H1 (cell line): Measurements from ENCODE around the gene HILPDA. TPM values are rescaled to one million over a fixed set of nuclear protein-coding genes. Genes with fewer than 3 reads are reported as not detected.

Source experiments
- CTCF ChIA-PET: fragments of 300-600 bp; sonication (Branson Sonifier 250); formaldehyde crosslinking; loops from one replicate; lab custom pipeline; 2021; ENCODE audit not compliant: partially characterized antibody; lab: Charles Lee
- POLR2A ChIA-PET: fragments of 300-600 bp; sonication (Branson Sonifier 250); formaldehyde crosslinking; loops from one replicate; lab custom pipeline; 2021; ENCODE audit warnings: inconsistent platforms; ENCODE audit not compliant: partially characterized antibody; lab: Charles Lee
- DNase-seq, 2 experiments: peaks; one replicate each; pipeline versions ENCODE4 v3.0.0 to v3.0.0-alpha.2; 2010 to 2022; ENCODE audit warnings: low spot score in 2 of 2, low read depth in 1 of 2, mixed read lengths in 1 of 2
- FAIRE-seq: peaks from 2 replicates; lab custom pipeline; 2011; peaks lifted over from hg19 to GRCh38; lab: Jason Lieb, UNC
- H2AFZ ChIP-seq: 2 replicates; pipeline ENCODE4 v1.8.1; 2012; ENCODE audit warnings: low read length, inconsistent platforms
- H2AK5ac ChIP-seq: 2 replicates; pipeline ENCODE4 v1.6.1; 2013; ENCODE audit warnings: low read depth, low read length
- H2BK120ac ChIP-seq: replicated peaks from 2 replicates; pipeline ENCODE3; 2013; ENCODE audit warnings: low read depth, low read length, inconsistent platforms
- H2BK12ac ChIP-seq: 2 replicates; pipeline ENCODE4 v1.6.1; 2013; ENCODE audit warnings: low read depth, low read length
- H2BK15ac ChIP-seq: 2 replicates; pipeline ENCODE4 v1.6.1; 2013; ENCODE audit warnings: low read length
- H2BK20ac ChIP-seq: 2 replicates; pipeline ENCODE4 v1.6.1; 2013; ENCODE audit warnings: low read length
- H2BK5ac ChIP-seq: 2 replicates; pipeline ENCODE4 v1.6.1; 2013; ENCODE audit warnings: low read depth, low read length
- H3K14ac ChIP-seq: 2 replicates; pipeline ENCODE4 v1.6.1; 2013; ENCODE audit warnings: inconsistent platforms; ENCODE audit not compliant: insufficient read length
- H3K18ac ChIP-seq: 2 replicates; pipeline ENCODE4 v1.6.1; 2013; ENCODE audit warnings: low read length; ENCODE audit errors: extremely low read depth
- H3K23ac ChIP-seq: 2 replicates; pipeline ENCODE4 v1.6.1; 2013; ENCODE audit warnings: inconsistent platforms; ENCODE audit not compliant: insufficient read length
- H3K23me2 ChIP-seq: 2 replicates; pipeline ENCODE4 v1.6.1; 2013; ENCODE audit warnings: low read depth, low read length
- H3K27ac ChIP-seq: 2 replicates; pipeline ENCODE4 v1.6.1; 2011; ENCODE audit warnings: low read depth, low read length, inconsistent platforms
- H3K27me3 ChIP-seq, 4 experiments: replicated peaks in 1 of 4; 1 replicate in 1 of 4; 2 replicates in 3 of 4; pipeline versions ENCODE4 v1.6.1 to v1.8.1; 2011 to 2013; ENCODE audit warnings: low read length in 3 of 4, mild to moderate bottlenecking in 3 of 4, inconsistent platforms in 2 of 4, mixed read lengths in 2 of 4, moderate library complexity in 1 of 4; ENCODE audit not compliant: control insufficient read depth in 3 of 4, insufficient read depth in 3 of 4; ENCODE audit errors: extremely low read depth in 1 of 4
- H3K36me3 ChIP-seq, 4 experiments: 2 replicates each; pipeline versions ENCODE4 v1.6.1 to v1.8.1; 2011 to 2013; ENCODE audit warnings: mild to moderate bottlenecking in 4 of 4, low read length in 3 of 4, moderate library complexity in 2 of 4, control low read depth in 1 of 4, inconsistent platforms in 1 of 4; ENCODE audit not compliant: insufficient read depth in 4 of 4, control insufficient read depth in 2 of 4
- H3K4ac ChIP-seq: replicated peaks from 2 replicates; pipeline ENCODE3; 2013; ENCODE audit warnings: low read length, low read depth, mixed read lengths, inconsistent platforms; ENCODE audit not compliant: insufficient read length
- H3K4me1 ChIP-seq, 4 experiments: replicated peaks in 1 of 4; 1 replicate in 1 of 4; 2 replicates in 3 of 4; pipeline versions ENCODE4 v1.6.1 to v1.8.1; 2011 to 2013; ENCODE audit warnings: low read length in 3 of 4, inconsistent platforms in 2 of 4, mixed read lengths in 1 of 4; ENCODE audit not compliant: insufficient read depth in 4 of 4, control insufficient read depth in 3 of 4
- H3K4me2 ChIP-seq, 2 experiments: 2 replicates each; pipeline versions ENCODE4 v1.6.1 to v1.8.1; 2011 to 2013; ENCODE audit warnings: low read depth in 2 of 2, low read length in 2 of 2, control low read depth in 1 of 2, inconsistent platforms in 1 of 2, mild to moderate bottlenecking in 1 of 2; ENCODE audit not compliant: insufficient read depth in 1 of 2
- H3K4me3 ChIP-seq, 4 experiments: fragments of 200-600, 300-600 bp in 1 of 4; sonication (generic), shearing (Covaris generic), sonication (Bioruptor Twin) in 1 of 4; 2 replicates each; pipeline versions ENCODE4 v1.5.1 to v1.8.1; 2011 to 2016; ENCODE audit warnings: low read length in 4 of 4, low read depth in 3 of 4, control low read depth in 2 of 4, inconsistent platforms in 2 of 4, mild to moderate bottlenecking in 2 of 4, mixed read lengths in 1 of 4, moderate library complexity in 1 of 4; ENCODE audit not compliant: insufficient read depth in 2 of 4; ENCODE audit errors: extremely low read depth in 1 of 4
- H3K56ac ChIP-seq: replicated peaks from 2 replicates; pipeline ENCODE3; 2013; ENCODE audit warnings: low read depth, mild to moderate bottlenecking, mixed read lengths, low read length, inconsistent platforms; ENCODE audit not compliant: insufficient read length
- H3K79me1 ChIP-seq: 2 replicates; pipeline ENCODE4 v1.6.1; 2013; ENCODE audit warnings: low read depth, low read length, control low read depth
- H3K79me2 ChIP-seq, 2 experiments: 2 replicates each; pipeline versions ENCODE4 v1.6.1 to v1.8.1; 2012 to 2013; ENCODE audit warnings: low read length in 2 of 2, mild to moderate bottlenecking in 2 of 2, inconsistent platforms in 1 of 2; ENCODE audit not compliant: insufficient read depth in 2 of 2, control insufficient read depth in 1 of 2
- H3K9ac ChIP-seq, 4 experiments: replicated peaks in 1 of 4; 1 replicate in 1 of 4; 2 replicates in 3 of 4; pipeline versions ENCODE4 v1.6.1 to v1.8.1; 2011 to 2013; ENCODE audit warnings: low read depth in 3 of 4, low read length in 3 of 4, control low read depth in 2 of 4, mild to moderate bottlenecking in 2 of 4, moderate library complexity in 2 of 4, inconsistent platforms in 1 of 4; ENCODE audit errors: extremely low read depth in 1 of 4
- H3K9me3 ChIP-seq, 2 experiments: 2 replicates each; pipeline versions ENCODE4 v1.6.1 to v1.8.1; 2012 to 2013; ENCODE audit warnings: mild to moderate bottlenecking in 2 of 2, moderate library complexity in 2 of 2, control low read depth in 1 of 2, inconsistent platforms in 1 of 2, low read depth in 1 of 2, low read length in 1 of 2, mixed read lengths in 1 of 2; ENCODE audit not compliant: insufficient read depth in 2 of 2
- H4K20me1 ChIP-seq, 2 experiments: replicated peaks in 1 of 2; 2 replicates each; pipeline versions ENCODE3 to v1.8.1; 2011 to 2013; ENCODE audit warnings: inconsistent platforms in 2 of 2, low read length in 2 of 2, mild to moderate bottlenecking in 1 of 2; ENCODE audit not compliant: insufficient read depth in 2 of 2, control insufficient read depth in 1 of 2
- H4K5ac ChIP-seq: 2 replicates; pipeline ENCODE4 v1.6.1; 2013; ENCODE audit warnings: low read length, low read depth, mixed read lengths, inconsistent platforms; ENCODE audit not compliant: insufficient read length
- H4K8ac ChIP-seq: 2 replicates; pipeline ENCODE4 v1.8.0; 2013; ENCODE audit warnings: mild to moderate bottlenecking, moderate library complexity, low read length, inconsistent platforms; ENCODE audit not compliant: insufficient read depth; ENCODE audit errors: extremely low read depth
- H4K91ac ChIP-seq: replicated peaks from 2 replicates; pipeline ENCODE3; 2013; ENCODE audit warnings: low read length, mixed read lengths, inconsistent platforms; ENCODE audit not compliant: insufficient read length
- EZH2 ChIP-seq: fragments of 200-600 bp; sonication (generic); IDR thresholded peaks from 2 replicates; pipeline ENCODE4 v1.7.1; 2012; ENCODE audit warnings: low read depth, mild to moderate bottlenecking, moderate library complexity, low read length, inconsistent platforms; ENCODE audit not compliant: severe bottlenecking
- KDM4A ChIP-seq: IDR thresholded peaks from one replicate; pipeline ENCODE4 v1.7.1; 2012; ENCODE audit warnings: low read depth, mild to moderate bottlenecking, moderate library complexity, low read length, inconsistent platforms; ENCODE audit not compliant: severe bottlenecking
- MAFK ChIP-seq: IDR thresholded peaks from 2 replicates; pipeline ENCODE4 v1.6.1; 2012; ENCODE audit warnings: low read depth, mild to moderate bottlenecking, improper control_type of control experiment, low read length
- PHF8 ChIP-seq: fragments of 200-600 bp; sonication (generic); conservative IDR thresholded peaks from 2 replicates; pipeline ENCODE4 v1.7.1; 2012; ENCODE audit warnings: low read depth, mild to moderate bottlenecking, inconsistent platforms, low read length, moderate library complexity
- POLR2AphosphoS5 ChIP-seq: IDR thresholded peaks from 2 replicates; pipeline ENCODE4 v1.6.1; 2011; ENCODE audit warnings: low read depth, low read length
- RBBP5 ChIP-seq: IDR thresholded peaks from 2 replicates; pipeline ENCODE4 v1.7.1; 2012; ENCODE audit warnings: low read depth, mild to moderate bottlenecking, inconsistent platforms, low read length, moderate library complexity, borderline replicate concordance
- RNF2 ChIP-seq: fragments of 200-900, 300-1000 bp; sonication (generic); IDR thresholded peaks from 2 replicates; pipeline ENCODE4 v1.7.1; 2016; ENCODE audit warnings: borderline replicate concordance, low read depth, mild to moderate bottlenecking, antibody characterized with exemption, low read length; ENCODE audit not compliant: poor library complexity, severe bottlenecking; ENCODE audit errors: missing control alignments
- SAP30 ChIP-seq: fragments of 300-600 bp; sonication (generic); IDR thresholded peaks from 2 replicates; pipeline ENCODE4 v1.7.1; 2012; ENCODE audit warnings: low read length, moderate library complexity, mild to moderate bottlenecking, inconsistent platforms; ENCODE audit not compliant: insufficient read depth, insufficient replicate concordance
- SIRT6 ChIP-seq: IDR thresholded peaks from one replicate; pipeline ENCODE4 v1.7.1; 2012; ENCODE audit warnings: low read length, inconsistent platforms
- SIX5 ChIP-seq: IDR thresholded peaks from 2 replicates; pipeline ENCODE4 v1.6.1; 2011; ENCODE audit warnings: mild to moderate bottlenecking, low read depth, low read length
- SP1 ChIP-seq: IDR thresholded peaks from 2 replicates; pipeline ENCODE4 v1.6.1; 2011; ENCODE audit warnings: low read depth, low read length
- SP4 ChIP-seq: IDR thresholded peaks from 2 replicates; pipeline ENCODE4 v1.6.1; 2012; ENCODE audit warnings: low read length, inconsistent platforms
- SUZ12 ChIP-seq: fragments of 200-600 bp; sonication (generic); IDR thresholded peaks from 2 replicates; pipeline ENCODE4 v1.6.1; 2012; ENCODE audit warnings: mild to moderate bottlenecking, inconsistent platforms, low read length, moderate library complexity, mixed read lengths
- TAF1 ChIP-seq: IDR thresholded peaks from 2 replicates; pipeline ENCODE4 v1.6.1; 2011; ENCODE audit warnings: mild to moderate bottlenecking, low read depth, low read length
- TBP ChIP-seq: IDR thresholded peaks from 2 replicates; pipeline ENCODE4 v1.6.1; 2011; ENCODE audit warnings: low read depth, low read length, improper control_type of control experiment
- WGBS, 2 experiments: shearing (Covaris generic) in 1 of 2; methylation state at CpG; one replicate each; pipeline versions ENCODE4 v1.1.6 to v1.1.7; 2013 to 2015; ENCODE audit warnings: low lambda C conversion rate in 2 of 2, mixed read lengths in 2 of 2, inconsistent platforms in 1 of 2, low coverage in 1 of 2, missing lambda C conversion rate in 1 of 2; ENCODE audit not compliant: insufficient replicate concordance in 2 of 2, insufficient coverage in 1 of 2, insufficient read length in 1 of 2; ENCODE audit errors: extremely low coverage in 1 of 2, missing lambda C conversion rate in 1 of 2; 5-methylcytosine and 5-hydroxymethylcytosine counted together
- polyA plus RNA-seq, 7 experiments: library from polyadenylated mRNA; depleted of rRNA in 3 of 7; stranded (reverse) in 5 of 7; unstranded in 2 of 7; fragments of >200 nt in 5 of 7; fragments of 200-250 nt in 2 of 7; gene quantifications; 1 replicate in 5 of 7; 2 replicates in 1 of 7; 4 replicates in 1 of 7; pipeline versions ENCODE4 v1.2.1 to v1.2.3, GENCODE V29; 2011 to 2013; ENCODE audit warnings: missing spikeins in 2 of 7, mixed read lengths in 2 of 7
- total RNA-seq: library from RNA; stranded (reverse); fragmentation: NEBNext Ultra II Directional; extraction: Animal tissue kit (Norgen Biotek cat#: 25700); gene quantifications from 2 replicates; pipeline ENCODE4 v1.2.1, GENCODE V29; 2021

The HILPDA gene
- total and polyA plus RNA-seq, 2 of the 8 experiments (the other 6 are each of a cell fraction or from before 2014, with no cell fraction given), result 35.6 to 80.0 TPM

- ChIA-PET POLR2A (interaction anchor here (0.9 kb wide), 1 partner anchor 9 kb away, joined by 3 read pairs; no protein-coding TSS in a partner anchor), CTCF (interaction anchor here (5.4 kb wide), 1 partner anchor 24 kb away, joined by 67 read pairs; no protein-coding TSS in a partner anchor)
- peaks cover 7 to 13% (median 8%) of the 10 kb centered on the region in 4 experiments for H3K4me1 ChIP-seq
- no peaks in the 10 kb centered on the region for H4K20me1 ChIP-seq
- no peak overlapping the region for H3K4ac ChIP-seq
- no peak for DNase-seq
- H2BK20ac ChIP-seq, result no peak overlapping the region
- H3K56ac ChIP-seq, result no peak overlapping the region
- no peak overlapping the region for H2BK15ac ChIP-seq
- H3K27me3 ChIP-seq, result no peaks in the 10 kb centered on the region; a peak in 2 of 7 replicates
- H2AK5ac ChIP-seq, result no peak overlapping the region
- no peak for FAIRE-seq
- no peak overlapping the region for H3K18ac ChIP-seq
- H3K23me2 ChIP-seq, result peaks cover 4% of the 10 kb centered on the region; the same call in 1 of the 2 replicates
- no peaks in the 10 kb centered on the region for H3K9me3 ChIP-seq
- no peak overlapping the region for H2BK12ac ChIP-seq
- no peak overlapping the region for H4K8ac ChIP-seq
- 0 out of 4 replicates have a peak, but pooled peaks cover 0 to under 1% of the 10 kb centered on the region in 2 experiments for H3K79me2 ChIP-seq
- H3K36me3 ChIP-seq, result no peaks in the 10 kb centered on the region
- H4K91ac ChIP-seq, result no peak overlapping the region
- H3K9ac ChIP-seq, result no peak overlapping the region
- WGBS, 2 experiments, result 88% methylated on average over 5 of the region's 5 CpGs; no CpG with 5 or more reads in 1 of the 2 experiments
- no peak overlapping the region for H3K23ac ChIP-seq
- no peaks in the 10 kb centered on the region for H3K79me1 ChIP-seq
- no peak overlapping the region for H3K4me2 ChIP-seq
- no peak overlapping the region for H2BK5ac ChIP-seq
- no peak overlapping the region for H3K14ac ChIP-seq
- no peak overlapping the region for H2BK120ac ChIP-seq
- H2AFZ ChIP-seq, result no peak overlapping the region
- H4K5ac ChIP-seq, result no peak overlapping the region
- H3K4me3 ChIP-seq, result no peak overlapping the region
- no peak overlapping the region for H3K27ac ChIP-seq
- TF ChIP-seq POLR2AphosphoS5 (no peak), SP4 (no peak), SIX5 (no peak), TAF1 (no peak), EZH2 (no peak), RNF2 (no peak), SUZ12 (no peak), SIRT6 (no peak), PHF8 (no peak), SP1 (no peak), TBP (no peak), RBBP5 (no peak), KDM4A (no peak), MAFK (no peak), SAP30 (no peak)
Observed at GRCh38 chr7:128450913-128451312, 4.8 kb upstream of the HILPDA start.
